ENCODE results near the gene DNAH6.
"Not testable (repeated sequence)": the region's sequence is repeated elsewhere in the genome, so short reads cannot be mapped to it uniquely, and the experiment has no call there.

The DNAH6 gene

DNA sequence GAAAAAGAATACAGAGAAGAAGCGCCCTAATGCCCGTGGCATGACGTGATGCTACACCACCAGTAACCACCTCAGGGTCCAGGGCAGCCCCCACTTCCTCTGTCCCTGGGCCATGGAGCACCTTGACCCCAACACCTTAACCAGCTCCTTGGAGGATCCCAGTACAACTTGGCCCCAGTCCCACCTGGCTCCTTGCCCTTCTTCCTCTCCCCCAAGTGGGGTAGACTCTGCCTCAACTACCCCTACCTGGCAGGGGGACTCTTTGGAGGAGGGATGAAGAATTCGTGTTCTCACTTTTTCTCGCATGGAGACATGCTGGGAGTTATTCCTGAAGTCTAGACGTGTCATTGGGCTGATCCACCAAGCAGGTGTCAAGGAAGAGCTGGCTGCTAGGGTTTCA is 345.7 kb downstream of the DNAH6 start:
- TF ChIP-seq, protein P1, sequence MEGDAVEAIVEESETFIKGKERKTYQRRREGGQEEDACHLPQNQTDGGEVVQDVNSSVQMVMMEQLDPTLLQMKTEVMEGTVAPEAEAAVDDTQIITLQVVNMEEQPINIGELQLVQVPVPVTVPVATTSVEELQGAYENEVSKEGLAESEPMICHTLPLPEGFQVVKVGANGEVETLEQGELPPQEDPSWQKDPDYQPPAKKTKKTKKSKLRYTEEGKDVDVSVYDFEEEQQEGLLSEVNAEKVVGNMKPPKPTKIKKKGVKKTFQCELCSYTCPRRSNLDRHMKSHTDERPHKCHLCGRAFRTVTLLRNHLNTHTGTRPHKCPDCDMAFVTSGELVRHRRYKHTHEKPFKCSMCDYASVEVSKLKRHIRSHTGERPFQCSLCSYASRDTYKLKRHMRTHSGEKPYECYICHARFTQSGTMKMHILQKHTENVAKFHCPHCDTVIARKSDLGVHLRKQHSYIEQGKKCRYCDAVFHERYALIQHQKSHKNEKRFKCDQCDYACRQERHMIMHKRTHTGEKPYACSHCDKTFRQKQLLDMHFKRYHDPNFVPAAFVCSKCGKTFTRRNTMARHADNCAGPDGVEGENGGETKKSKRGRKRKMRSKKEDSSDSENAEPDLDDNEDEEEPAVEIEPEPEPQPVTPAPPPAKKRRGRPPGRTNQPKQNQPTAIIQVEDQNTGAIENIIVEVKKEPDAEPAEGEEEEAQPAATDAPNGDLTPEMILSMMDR (IDR thresholded peaks at IDR 0.05; ENCODE audit: low read depth, low read length), result no peak
- H3K4me3 ChIP-seq (ENCODE audit: low read depth, low read length), result no peak overlapping the region
- no peaks in the 10 kb centered on the region for H3K36me3 ChIP-seq
- no peaks in the 10 kb centered on the region for H3K9me3 ChIP-seq (ENCODE audit: severe bottlenecking)
- H3K27me3 ChIP-seq (ENCODE audit: insufficient read depth, low read depth, severe bottlenecking), result no peaks in the 10 kb centered on the region
- H3K27ac ChIP-seq, result no peak overlapping the region
- no peak for DNase-seq

DNA sequence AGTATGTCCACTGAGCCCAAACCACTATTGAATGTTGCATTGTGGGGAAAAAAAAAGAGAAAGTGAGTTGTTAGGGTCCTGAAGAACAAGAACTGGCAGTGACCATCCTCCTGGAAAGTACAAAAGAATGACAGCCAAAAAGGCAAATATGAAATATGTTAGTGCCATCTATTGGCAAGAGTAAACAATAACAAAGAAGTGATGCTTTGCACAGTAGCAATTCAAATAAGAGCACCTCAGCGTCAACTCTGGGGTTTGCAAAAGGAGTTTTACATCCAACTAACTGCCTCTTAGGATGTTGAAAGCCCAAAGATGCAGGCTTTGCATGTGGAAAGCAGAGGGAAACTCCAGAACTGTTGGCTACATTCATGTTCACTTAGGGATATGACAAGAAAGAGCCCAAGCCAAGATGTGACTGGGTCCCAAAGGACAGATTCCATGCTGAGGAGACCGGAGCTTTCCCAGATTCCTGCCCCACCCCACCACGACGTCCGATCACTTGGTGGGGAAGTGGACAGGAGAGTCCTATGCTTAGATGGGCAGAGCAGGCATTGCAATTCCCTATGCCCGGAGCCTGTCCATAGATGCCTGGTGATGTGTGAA is 349.0 kb downstream of the DNAH6 start:
- no peak overlapping the region for H3K4me3 ChIP-seq (ENCODE audit: low read depth, low read length)
- H3K9me3 ChIP-seq (ENCODE audit: severe bottlenecking), result no peaks in the 10 kb centered on the region
- H3K27ac ChIP-seq, result no peak overlapping the region
- H3K36me3 ChIP-seq, result no peaks in the 10 kb centered on the region
- no peaks in the 10 kb centered on the region for H3K27me3 ChIP-seq (ENCODE audit: insufficient read depth, low read depth, severe bottlenecking)
- TF ChIP-seq, protein P1 (IDR thresholded peaks at IDR 0.05; ENCODE audit: low read depth, low read length), result no peak
- no peak for DNase-seq

DNA sequence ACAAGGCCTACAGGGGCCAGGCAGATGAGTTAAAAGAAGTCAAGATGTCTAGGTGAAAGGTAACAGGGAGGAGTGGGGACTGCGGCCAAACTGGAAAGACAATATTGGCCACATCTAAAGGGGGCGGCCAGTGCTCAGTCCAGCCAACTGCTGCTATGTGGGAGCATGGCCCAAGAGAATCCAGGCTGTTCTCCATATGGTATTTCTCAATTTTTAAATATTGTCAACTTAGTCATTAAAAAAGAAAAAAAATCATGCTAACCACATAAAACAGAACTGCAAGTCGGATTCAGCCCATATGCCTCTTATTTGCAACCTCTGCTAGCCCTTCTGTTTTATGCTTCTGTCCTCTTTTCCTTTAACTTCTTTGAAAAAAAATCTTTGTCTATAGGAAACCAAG is 349.8 kb downstream of the DNAH6 start:
- no peaks in the 10 kb centered on the region for H3K9me3 ChIP-seq (ENCODE audit: severe bottlenecking)
- no peak overlapping the region for H3K4me3 ChIP-seq (ENCODE audit: low read depth, low read length)
- H3K27ac ChIP-seq, result no peak overlapping the region
- TF ChIP-seq, protein P1 (IDR thresholded peaks at IDR 0.05; ENCODE audit: low read depth, low read length), result no peak
- no peaks in the 10 kb centered on the region for H3K27me3 ChIP-seq (ENCODE audit: insufficient read depth, low read depth, severe bottlenecking)
- DNase-seq, result no peak
- no peaks in the 10 kb centered on the region for H3K36me3 ChIP-seq

DNA sequence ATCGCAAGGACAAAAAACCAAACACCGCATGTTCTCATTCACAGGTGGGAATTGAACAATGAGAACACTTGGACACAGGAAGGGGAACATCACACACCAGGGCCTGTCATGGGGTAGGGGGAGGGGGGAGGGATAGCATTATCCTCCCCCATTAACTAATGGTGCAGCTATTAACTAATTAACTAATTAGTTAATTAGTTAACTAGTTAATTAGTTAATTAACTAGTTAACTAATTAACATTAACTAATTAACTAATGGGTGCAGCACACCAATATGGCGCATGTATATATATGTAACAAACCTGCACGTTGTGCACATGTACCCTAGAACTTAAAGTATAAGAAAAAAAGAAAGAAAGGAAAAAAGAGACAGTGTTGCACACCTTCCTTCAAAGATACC is 352.0 kb downstream of the DNAH6 start:
- H3K9me3 ChIP-seq (ENCODE audit: severe bottlenecking); DNase-seq; H3K27ac ChIP-seq; H3K36me3 ChIP-seq; H3K27me3 ChIP-seq (ENCODE audit: insufficient read depth, low read depth, severe bottlenecking); H3K4me3 ChIP-seq (ENCODE audit: low read depth, low read length): not testable (repeated sequence)

Data from WERI-Rb-1 (cell line).